Measurements from ENCODE around the gene GLA. TPM values are rescaled to one million over a fixed set of nuclear protein-coding genes. Genes with fewer than 3 reads are reported as not detected.

The GLA gene
- total RNA-seq, 6 donors from 2014 or later: 18.9 to 54.0 (median 30.7) TPM

- ATAC-seq (ENCODE audit: low FRiP score in 2 of 2): peak; percentile 96 to 100
- WGBS, 2 donors: 0 to 35% methylated on average over 11 to 55 of the region's 55 CpGs
- no peaks in the 10 kb centered on the region for H3K9me3 ChIP-seq
- TF ChIP-seq CTCF (IDR thresholded peaks at IDR 0.05) (no peak), POLR2A (IDR thresholded peaks at IDR 0.05) (peak in 1 of 4 donors; percentile 63), POLR2AphosphoS5 (IDR thresholded peaks at IDR 0.05) (peak; percentile 19 to 69), EP300 (IDR thresholded peaks at IDR 0.05) (no peak)
- H3K36me3 ChIP-seq: no peaks in the 10 kb centered on the region
- H3K4me3 ChIP-seq: peak within 1 kb of the TSS; percentile 27 to 80 (median 61)
- peak within 1 kb of the TSS; percentile 77 to 88 (median 84) for H3K27ac ChIP-seq
- H3K27me3 ChIP-seq: no peaks in the 10 kb centered on the region
- H3K4me1 ChIP-seq: peaks cover 0 to 11% (median 3%) of the 10 kb centered on the region in 4 donors
- DNase-seq: peak; percentile 81 to 95
Measured at GRCh38 chrX:101348452-101349192, 59.1 kb downstream of the GLA start, which contains the start of gene TIMM8A. TIMM8A (minus strand) TSS chrX:101348742; CDS start chrX:101348664, 78 bp downstream.

GRCh38 chrX:101347859-101348451, 59.8 kb downstream of the GLA start:
- Histone ChIP-seq H3K27me3 (no peaks in the 10 kb centered on the region), H3K4me3 (peak overlapping the region; percentile 18 to 80 (median 61)), H3K36me3 (no peaks in the 10 kb centered on the region), H3K9me3 (no peaks in the 10 kb centered on the region), H3K4me1 (peaks cover 0 to 11% (median 3%) of the 10 kb centered on the region in 4 donors), H3K27ac (peak overlapping the region; percentile 43 to 88 (median 82))
- 0 to 40% methylated on average over 5 to 13 of the region's 14 CpGs for WGBS, 2 donors
- ATAC-seq (ENCODE audit: low FRiP score in 2 of 2) (peak; percentile 4 to 42), DNase-seq (no peak)
- TF ChIP-seq POLR2A (IDR thresholded peaks at IDR 0.05): no peak
- TF ChIP-seq CTCF (IDR thresholded peaks at IDR 0.05): no peak
- TF ChIP-seq POLR2AphosphoS5 (IDR thresholded peaks at IDR 0.05): no peak
- TF ChIP-seq EP300 (IDR thresholded peaks at IDR 0.05): no peak

Other genes with a start within 250 kb of the GLA start
- under 1 TPM in 1 of 6 donors, not detected in 5; 0.07 TPM for gene DRP2, start 188.1 kb downstream of the GLA start, total RNA-seq
- not detected for gene TAF7L, start 116.6 kb downstream of the GLA start, total RNA-seq
- gene TIMM8A, start 59.2 kb downstream of the GLA start, total RNA-seq: 10 to 100 TPM in 1 of 6 donors, 1 to 10 TPM in 4, under 1 TPM in 1; 0.67 to 22.0 (median 6.5) TPM
- gene BTK, start 21.7 kb downstream of the GLA start, total RNA-seq: 10 to 100 TPM; 16.2 to 81.7 (median 37.3) TPM
- 100 to 1,000 TPM; 165 to 641 (median 228) TPM for gene RPL36A, start 16.9 kb downstream of the GLA start, total RNA-seq
- gene HNRNPH2, start 297 bp upstream of the GLA start, total RNA-seq: 10 to 100 TPM; 30.4 to 66.6 (median 59.4) TPM
- gene ARMCX4, start 77.5 kb upstream of the GLA start, total RNA-seq: 10 to 100 TPM in 4 of 6 donors, 1 to 10 TPM in 2; 7.7 to 36.7 (median 11.6) TPM
- gene ARMCX1, start 142.6 kb upstream of the GLA start, total RNA-seq: 10 to 100 TPM; 13.8 to 22.0 (median 17.5) TPM
- 10 to 100 TPM in 5 of 6 donors, 1 to 10 TPM in 1; 7.3 to 45.7 (median 20.9) TPM for gene ARMCX6, start 210.1 kb upstream of the GLA start, total RNA-seq
- 10 to 100 TPM; 15.7 to 57.3 (median 41.7) TPM for gene ARMCX3, start 215.2 kb upstream of the GLA start, total RNA-seq